ENCODE results near the gene HIPK3.
"Not testable (repeated sequence)": the region's sequence is repeated elsewhere in the genome, so short reads cannot be mapped to it uniquely, and the experiment has no call there.

Gene HIPK3

GRCh38 chr11:33237039-33237597, 20.1 kb upstream of the HIPK3 start:
- WGBS (ENCODE audit: extremely low coverage, insufficient coverage, insufficient read length): no CpG with 5 or more reads among the region's 6 CpGs
- H4K8ac ChIP-seq (ENCODE audit: low read depth, low read length): no peak overlapping the region
- H3K9me3 ChIP-seq (ENCODE audit: insufficient read depth, low read depth, low read length): no peaks in the 10 kb centered on the region
- no peak overlapping the region for H2BK5ac ChIP-seq (ENCODE audit: low read depth, low read length, poor library complexity)
- no peak overlapping the region for H3K18ac ChIP-seq (ENCODE audit: low read length)
- no peaks in the 10 kb centered on the region for H3K79me1 ChIP-seq (ENCODE audit: low read length)
- H3K4ac ChIP-seq (ENCODE audit: low read depth, low read length): no peak overlapping the region
- no peaks in the 10 kb centered on the region for H3K36me3 ChIP-seq (ENCODE audit: control insufficient read depth in 1 of 2, insufficient read depth in 2 of 2, low read length in 2 of 2)
- H2AK5ac ChIP-seq (ENCODE audit: low read length): no peak overlapping the region
- H3K14ac ChIP-seq (ENCODE audit: low read length): no peak overlapping the region
- H3K9ac ChIP-seq (ENCODE audit: low read length): no peak overlapping the region
- H3K4me1 ChIP-seq (ENCODE audit: control insufficient read depth in 1 of 2, insufficient read depth in 2 of 2, low read length in 2 of 2): no peaks in the 10 kb centered on the region
- no peak overlapping the region for H2BK12ac ChIP-seq (ENCODE audit: low read length)
- no peaks in the 10 kb centered on the region for H3K27me3 ChIP-seq (ENCODE audit: insufficient read depth, low read length)
- H2BK120ac ChIP-seq (ENCODE audit: insufficient read depth, low read length, poor library complexity): no peak overlapping the region
- DNase-seq: no peak
- H3K79me2 ChIP-seq (ENCODE audit: control insufficient read depth, insufficient read depth, low read length, poor library complexity): no peaks in the 10 kb centered on the region
- H4K12ac ChIP-seq (ENCODE audit: low read depth, low read length): no peak overlapping the region
- H4K91ac ChIP-seq (ENCODE audit: low read depth, low read length): no peak overlapping the region
- no peak overlapping the region for H3K23ac ChIP-seq (ENCODE audit: low read length)
- H3K27ac ChIP-seq (ENCODE audit: low read depth, low read length): no peak overlapping the region
- no peak overlapping the region for H3K4me3 ChIP-seq (ENCODE audit: low read depth, low read length)
- H3K4me2 ChIP-seq (ENCODE audit: low read length): no peak overlapping the region
- no peak overlapping the region for H2AFZ ChIP-seq (ENCODE audit: insufficient read depth, low read length, poor library complexity)

DNA sequence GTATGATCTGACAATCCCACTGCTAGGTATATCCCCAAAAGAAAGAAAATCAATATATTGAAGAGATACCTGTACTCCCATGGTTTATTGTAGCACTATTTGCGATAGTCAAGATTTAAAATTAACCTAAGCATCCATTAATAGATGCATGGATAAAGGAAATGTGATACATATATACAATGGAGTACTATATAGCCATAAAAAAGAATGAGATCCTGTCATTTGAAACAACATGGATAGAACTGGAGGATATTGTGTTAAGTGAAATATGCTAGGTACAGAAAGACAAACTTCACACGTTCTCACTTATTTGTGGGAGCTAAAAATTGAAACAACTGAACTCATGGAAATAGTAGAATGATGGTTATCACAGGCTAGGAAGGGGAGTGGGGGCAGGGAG, 14.6 kb upstream of the HIPK3 start:
- Histone ChIP-seq H3K9me3 (ENCODE audit: insufficient read depth, low read depth, low read length) (no peaks in the 10 kb centered on the region), H2AK5ac (ENCODE audit: low read length) (no peak overlapping the region), H3K4me3 (ENCODE audit: low read depth, low read length) (no peak overlapping the region), H3K18ac (ENCODE audit: low read length) (no peak overlapping the region), H3K36me3 (ENCODE audit: control insufficient read depth in 1 of 2, insufficient read depth in 2 of 2, low read length in 2 of 2) (no peaks in the 10 kb centered on the region), H3K27ac (ENCODE audit: low read depth, low read length) (no peak overlapping the region), H4K12ac (ENCODE audit: low read depth, low read length) (no peak overlapping the region), H3K9ac (ENCODE audit: low read length) (no peak overlapping the region), H3K4me2 (ENCODE audit: low read length) (no peak overlapping the region), H2BK5ac (ENCODE audit: low read depth, low read length, poor library complexity) (no peak overlapping the region), H4K91ac (ENCODE audit: low read depth, low read length) (no peak overlapping the region), H3K14ac (ENCODE audit: low read length) (no peak overlapping the region), H3K4ac (ENCODE audit: low read depth, low read length) (no peak overlapping the region), H3K79me1 (ENCODE audit: low read length) (no peaks in the 10 kb centered on the region), H3K4me1 (ENCODE audit: control insufficient read depth in 1 of 2, insufficient read depth in 2 of 2, low read length in 2 of 2) (no peaks in the 10 kb centered on the region), H2BK12ac (ENCODE audit: low read length) (no peak overlapping the region), H3K23ac (ENCODE audit: low read length) (no peak overlapping the region), H3K27me3 (ENCODE audit: insufficient read depth, low read length) (no peaks in the 10 kb centered on the region), H4K8ac (ENCODE audit: low read depth, low read length) (no peak overlapping the region), H2AFZ (ENCODE audit: insufficient read depth, low read length, poor library complexity) (no peak overlapping the region), H2BK120ac (ENCODE audit: insufficient read depth, low read length, poor library complexity) (no peak overlapping the region), H3K79me2 (ENCODE audit: control insufficient read depth, insufficient read depth, low read length, poor library complexity) (no peaks in the 10 kb centered on the region)
- WGBS (ENCODE audit: extremely low coverage, insufficient coverage, insufficient read length): no CpG with 5 or more reads among the region's 2 CpGs
- DNase-seq: no peak

DNA sequence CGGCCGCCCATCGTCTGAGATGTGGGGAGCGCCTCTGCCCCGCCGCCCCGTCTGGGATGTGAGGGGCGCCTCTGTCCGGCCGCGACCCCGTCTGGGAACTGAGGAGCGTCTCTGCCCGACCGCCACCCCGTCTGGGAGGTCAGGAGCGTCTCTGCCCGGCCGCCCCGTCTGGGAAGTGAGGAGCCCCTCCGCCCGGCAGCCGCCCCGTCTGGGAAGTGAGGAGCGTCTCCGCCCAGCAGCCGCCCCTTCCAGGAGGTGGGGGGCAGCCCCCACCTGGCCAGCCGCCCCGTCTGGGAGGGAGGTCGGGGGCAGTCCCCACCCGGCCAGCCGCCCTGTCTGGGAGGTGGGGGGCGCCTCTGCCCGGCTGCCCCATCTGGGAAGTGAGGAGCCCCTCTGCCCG, 13.5 kb upstream of the HIPK3 start:
- not testable (repeated sequence) for H3K4me1 ChIP-seq (ENCODE audit: control insufficient read depth in 1 of 2, insufficient read depth in 2 of 2, low read length in 2 of 2)

GRCh38 chr11:33248416-33248971, 8.7 kb upstream of the HIPK3 start:
- Histone ChIP-seq H2BK120ac (ENCODE audit: insufficient read depth, low read length, poor library complexity) (no peak overlapping the region), H3K14ac (ENCODE audit: low read length) (no peak overlapping the region)

More for the DNA sequence above, 13.5 kb upstream of the HIPK3 start:
- not testable (repeated sequence) for H2AK5ac ChIP-seq (ENCODE audit: low read length); H4K91ac ChIP-seq (ENCODE audit: low read depth, low read length); H2BK5ac ChIP-seq (ENCODE audit: low read depth, low read length, poor library complexity); H4K8ac ChIP-seq (ENCODE audit: low read depth, low read length); H3K79me2 ChIP-seq (ENCODE audit: control insufficient read depth, insufficient read depth, low read length, poor library complexity); H2BK120ac ChIP-seq (ENCODE audit: insufficient read depth, low read length, poor library complexity); H3K27ac ChIP-seq (ENCODE audit: low read depth, low read length); H3K79me1 ChIP-seq (ENCODE audit: low read length); DNase-seq; H2BK12ac ChIP-seq (ENCODE audit: low read length); H3K27me3 ChIP-seq (ENCODE audit: insufficient read depth, low read length); H3K4me3 ChIP-seq (ENCODE audit: low read depth, low read length); H3K9ac ChIP-seq (ENCODE audit: low read length); H3K36me3 ChIP-seq (ENCODE audit: control insufficient read depth in 1 of 2, insufficient read depth in 2 of 2, low read length in 2 of 2); H4K12ac ChIP-seq (ENCODE audit: low read depth, low read length); H3K18ac ChIP-seq (ENCODE audit: low read length); H3K14ac ChIP-seq (ENCODE audit: low read length); H3K4me2 ChIP-seq (ENCODE audit: low read length); H3K9me3 ChIP-seq (ENCODE audit: insufficient read depth, low read depth, low read length); H2AFZ ChIP-seq (ENCODE audit: insufficient read depth, low read length, poor library complexity); H3K23ac ChIP-seq (ENCODE audit: low read length); H3K4ac ChIP-seq (ENCODE audit: low read depth, low read length)
- WGBS (ENCODE audit: extremely low coverage, insufficient coverage, insufficient read length): no CpG with 5 or more reads among the region's 35 CpGs

More at GRCh38 chr11:33248416-33248971, 8.7 kb upstream of the HIPK3 start:
- Histone ChIP-seq H2AFZ (ENCODE audit: insufficient read depth, low read length, poor library complexity) (no peak overlapping the region), H3K4me1 (ENCODE audit: control insufficient read depth in 1 of 2, insufficient read depth in 2 of 2, low read length in 2 of 2) (no peaks in the 10 kb centered on the region), H3K79me2 (ENCODE audit: control insufficient read depth, insufficient read depth, low read length, poor library complexity) (no peaks in the 10 kb centered on the region), H2BK5ac (ENCODE audit: low read depth, low read length, poor library complexity) (no peak overlapping the region), H3K9ac (ENCODE audit: low read length) (no peak overlapping the region), H3K4me2 (ENCODE audit: low read length) (no peak overlapping the region), H3K79me1 (ENCODE audit: low read length) (no peaks in the 10 kb centered on the region), H4K91ac (ENCODE audit: low read depth, low read length) (no peak overlapping the region), H2BK12ac (ENCODE audit: low read length) (no peak overlapping the region), H4K12ac (ENCODE audit: low read depth, low read length) (no peak overlapping the region), H4K8ac (ENCODE audit: low read depth, low read length) (no peak overlapping the region), H3K18ac (ENCODE audit: low read length) (no peak overlapping the region), H3K4me3 (ENCODE audit: low read depth, low read length) (no peak overlapping the region), H3K27me3 (ENCODE audit: insufficient read depth, low read length) (no peaks in the 10 kb centered on the region), H3K27ac (ENCODE audit: low read depth, low read length) (no peak overlapping the region), H2AK5ac (ENCODE audit: low read length) (no peak overlapping the region), H3K4ac (ENCODE audit: low read depth, low read length) (no peak overlapping the region), H3K9me3 (ENCODE audit: insufficient read depth, low read depth, low read length) (no peaks in the 10 kb centered on the region), H3K36me3 (ENCODE audit: control insufficient read depth in 1 of 2, insufficient read depth in 2 of 2, low read length in 2 of 2) (no peaks in the 10 kb centered on the region), H3K23ac (ENCODE audit: low read length) (no peak overlapping the region)
- DNase-seq: peak in 1 of 2 donors; percentile 22
- no CpG with 5 or more reads among the region's 6 CpGs for WGBS (ENCODE audit: extremely low coverage, insufficient coverage, insufficient read length)
